ENCODE results near the gene IL13RA1. TPM values are rescaled to one million over a fixed set of nuclear protein-coding genes. Genes with fewer than 3 reads are reported as not detected.
"Not testable (repeated sequence)": the region's sequence is repeated elsewhere in the genome, so short reads cannot be mapped to it uniquely, and the experiment has no call there.

IL13RA1 gene
- total RNA-seq, 4 donors from 2014 or later: 53.1 to 101 (median 85.2) TPM

DNA sequence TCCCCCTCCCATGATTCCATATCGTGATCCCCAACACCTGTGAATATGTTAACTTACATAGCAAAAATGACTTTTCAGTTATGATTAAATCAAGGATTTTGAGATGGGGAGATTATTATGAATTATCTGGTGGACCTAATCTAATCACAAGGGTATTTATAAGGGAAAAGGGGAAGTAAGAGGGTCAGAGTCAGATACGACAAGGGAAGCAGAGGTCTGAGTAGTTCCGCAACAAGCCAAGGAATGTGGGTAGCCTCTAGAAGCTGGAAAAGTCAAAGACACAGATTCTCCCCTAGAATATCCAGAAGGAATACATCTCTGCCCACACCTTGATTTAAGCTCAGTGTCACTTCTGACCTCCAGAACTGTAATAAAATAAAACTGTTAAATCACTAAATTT lies 1.0 kb upstream of the IL13RA1 start:
- 81% methylated on average over 3 of the region's 3 CpGs for WGBS
- no peak for DNase-seq (ENCODE audit: extremely low spot score)
- H3K27me3 ChIP-seq: no peaks in the 10 kb centered on the region
- H3K27ac ChIP-seq (replicated peaks in 1 of 4): peak overlapping the region; percentile 92 to 98 (median 96)
- no peaks in the 10 kb centered on the region for H3K36me3 ChIP-seq
- intact Hi-C loops (cut with DNase I): no loop called here
- TF ChIP-seq EP300 (IDR thresholded peaks at IDR 0.05) (no peak), POLR2A (IDR thresholded peaks at IDR 0.05; ENCODE audit: low read depth) (no peak), POLR2AphosphoS5 (IDR thresholded peaks at IDR 0.05) (no peak)
- TF ChIP-seq, protein P1, sequence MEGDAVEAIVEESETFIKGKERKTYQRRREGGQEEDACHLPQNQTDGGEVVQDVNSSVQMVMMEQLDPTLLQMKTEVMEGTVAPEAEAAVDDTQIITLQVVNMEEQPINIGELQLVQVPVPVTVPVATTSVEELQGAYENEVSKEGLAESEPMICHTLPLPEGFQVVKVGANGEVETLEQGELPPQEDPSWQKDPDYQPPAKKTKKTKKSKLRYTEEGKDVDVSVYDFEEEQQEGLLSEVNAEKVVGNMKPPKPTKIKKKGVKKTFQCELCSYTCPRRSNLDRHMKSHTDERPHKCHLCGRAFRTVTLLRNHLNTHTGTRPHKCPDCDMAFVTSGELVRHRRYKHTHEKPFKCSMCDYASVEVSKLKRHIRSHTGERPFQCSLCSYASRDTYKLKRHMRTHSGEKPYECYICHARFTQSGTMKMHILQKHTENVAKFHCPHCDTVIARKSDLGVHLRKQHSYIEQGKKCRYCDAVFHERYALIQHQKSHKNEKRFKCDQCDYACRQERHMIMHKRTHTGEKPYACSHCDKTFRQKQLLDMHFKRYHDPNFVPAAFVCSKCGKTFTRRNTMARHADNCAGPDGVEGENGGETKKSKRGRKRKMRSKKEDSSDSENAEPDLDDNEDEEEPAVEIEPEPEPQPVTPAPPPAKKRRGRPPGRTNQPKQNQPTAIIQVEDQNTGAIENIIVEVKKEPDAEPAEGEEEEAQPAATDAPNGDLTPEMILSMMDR (IDR thresholded peaks at IDR 0.05): no peak
- H3K4me3 ChIP-seq: peak overlapping the region in 3 of 4 donors; percentile 73 to 85 (median 77)
- no peaks in the 10 kb centered on the region for H3K9me3 ChIP-seq
- peaks cover 2 to 57% (median 53%) of the 10 kb centered on the region in 4 donors for H3K4me1 ChIP-seq

DNA sequence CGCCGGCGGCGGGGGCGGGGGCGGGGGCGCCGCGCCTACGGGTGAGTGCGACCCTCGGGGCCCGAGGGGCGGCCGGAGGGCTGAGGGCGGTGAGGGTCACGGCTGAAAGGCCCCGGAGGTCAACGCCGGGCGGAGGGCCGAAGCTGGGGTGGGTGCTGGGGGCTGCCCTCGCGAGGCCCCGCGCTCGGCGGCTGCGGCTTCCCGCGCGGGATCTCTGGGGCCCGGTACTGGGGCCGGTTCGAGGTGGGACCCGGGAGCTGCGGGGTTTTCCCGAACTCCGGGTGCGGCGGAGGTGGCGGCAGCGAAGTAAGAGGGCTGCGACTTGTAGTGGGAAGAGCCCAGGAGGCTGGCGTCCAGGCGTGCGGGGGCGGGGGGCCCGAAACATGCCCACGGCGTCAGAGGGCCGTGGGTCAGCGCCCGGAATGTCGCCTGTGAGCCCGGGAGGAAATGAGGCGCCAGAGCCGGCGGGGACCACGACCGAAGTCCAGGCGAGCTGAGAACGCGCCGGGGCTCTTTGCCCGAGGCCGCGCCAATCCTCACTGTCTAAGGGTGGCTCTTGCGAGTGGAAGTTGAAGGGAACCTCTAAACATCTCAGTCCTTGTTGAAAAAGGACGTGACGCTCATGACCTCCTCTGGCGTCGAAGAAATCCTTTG lies 407 bp downstream of the IL13RA1 start:
- Histone ChIP-seq H3K27me3 (no peaks in the 10 kb centered on the region), H3K27ac (replicated peaks in 1 of 4) (peak overlapping the region; percentile 92 to 98 (median 96)), H3K36me3 (no peaks in the 10 kb centered on the region), H3K9me3 (no peaks in the 10 kb centered on the region), H3K4me3 (peak overlapping the region; percentile 71 to 85 (median 75)), H3K4me1 (peaks cover 2 to 65% (median 55%) of the 10 kb centered on the region in 4 donors)
- WGBS: 57% methylated on average over 49 of the region's 73 CpGs
- DNase-seq (ENCODE audit: extremely low spot score): no peak
- intact Hi-C loops (cut with DNase I): no loop called here
- TF ChIP-seq POLR2A (IDR thresholded peaks at IDR 0.05; ENCODE audit: low read depth) (no peak), POLR2AphosphoS5 (IDR thresholded peaks at IDR 0.05) (peak; percentile 46 to 61)

DNA sequence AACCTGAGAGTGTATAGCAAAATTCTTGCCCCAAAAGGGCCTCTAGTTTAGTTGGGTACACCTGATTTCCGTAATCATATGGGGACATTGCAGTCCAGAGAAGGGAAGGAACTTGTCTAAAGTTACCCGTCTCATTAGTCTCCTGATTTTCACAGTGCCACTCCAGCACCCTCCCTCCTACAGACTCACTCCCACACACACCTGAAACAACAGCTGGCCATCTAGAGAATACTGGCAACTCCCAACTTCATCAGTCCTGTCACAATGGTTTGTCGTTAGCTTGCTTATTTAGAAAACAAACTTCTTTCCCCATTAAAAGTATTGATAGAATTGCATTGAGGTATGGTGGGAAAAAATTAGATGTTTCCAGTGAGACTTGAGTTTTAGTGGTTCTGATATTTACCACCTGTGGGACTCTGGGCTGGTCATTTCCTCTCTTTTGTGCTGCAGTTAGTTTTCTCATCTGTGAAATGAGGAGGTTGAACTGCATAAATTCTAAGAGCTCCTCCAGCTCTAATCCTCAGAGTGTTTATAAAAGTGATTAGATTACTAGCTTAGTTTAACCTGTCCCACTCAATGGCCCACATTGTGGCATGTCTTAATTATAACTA lies 1.7 kb downstream of the IL13RA1 start:
- TF ChIP-seq POLR2AphosphoS5 (IDR thresholded peaks at IDR 0.05): no peak
- TF ChIP-seq EP300 (IDR thresholded peaks at IDR 0.05): no peak
- TF ChIP-seq, protein P1 (IDR thresholded peaks at IDR 0.05): no peak
- TF ChIP-seq POLR2A (IDR thresholded peaks at IDR 0.05; ENCODE audit: low read depth): no peak
- intact Hi-C loops (cut with DNase I): no loop called here
- Histone ChIP-seq H3K36me3 (no peaks in the 10 kb centered on the region), H3K27me3 (no peaks in the 10 kb centered on the region), H3K9me3 (no peaks in the 10 kb centered on the region), H3K4me3 (peak overlapping the region; percentile 71 to 85 (median 75)), H3K4me1 (peaks cover 2 to 65% (median 52%) of the 10 kb centered on the region in 4 donors), H3K27ac (replicated peaks in 1 of 4) (peak overlapping the region; percentile 92 to 98 (median 96))
- DNase-seq (ENCODE audit: extremely low spot score): no peak
- WGBS: 78% methylated on average over 3 of the region's 3 CpGs

DNA sequence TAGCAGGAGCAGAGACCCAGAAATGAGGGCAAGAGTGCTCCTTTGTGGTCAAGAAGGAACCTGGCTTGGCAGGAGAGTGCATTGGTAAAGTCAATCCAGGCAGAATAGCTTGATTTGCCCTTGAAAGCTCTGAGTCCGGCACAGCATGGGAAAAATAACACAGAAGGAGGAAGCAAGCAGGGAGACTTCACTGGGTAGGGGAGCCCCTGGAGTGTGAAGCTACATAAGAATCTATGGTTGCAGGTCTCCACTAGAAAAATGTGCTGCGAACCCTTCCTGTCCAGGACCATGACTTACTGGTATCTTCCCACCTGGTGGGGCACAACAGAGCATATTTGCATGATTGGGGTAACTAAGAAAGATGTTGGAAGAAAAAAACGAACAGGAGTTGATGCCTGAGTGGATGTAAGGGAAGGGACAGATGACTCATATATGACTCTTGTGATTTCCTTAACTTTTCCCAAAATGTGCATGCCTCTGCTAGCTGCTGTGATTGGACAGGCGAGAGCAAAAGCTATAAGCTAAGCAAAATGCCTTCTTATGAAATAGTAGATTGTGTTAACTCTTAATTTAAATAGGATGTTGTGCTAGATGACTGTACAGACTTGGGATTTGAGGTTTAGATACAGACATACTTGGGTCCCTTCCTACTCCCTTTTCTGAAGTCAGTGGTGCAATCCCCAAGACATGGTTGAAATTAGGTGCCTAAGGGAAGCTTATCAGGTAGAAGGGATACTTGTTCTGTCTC lies 3.3 kb downstream of the IL13RA1 start:
- 49% methylated on average over 4 of the region's 4 CpGs for WGBS
- Histone ChIP-seq H3K4me1 (peaks cover 2 to 50% (median 40%) of the 10 kb centered on the region in 4 donors), H3K36me3 (no peaks in the 10 kb centered on the region), H3K9me3 (no peaks in the 10 kb centered on the region), H3K27me3 (no peaks in the 10 kb centered on the region), H3K27ac (replicated peaks in 1 of 4) (peak overlapping the region; percentile 92 to 98 (median 96)), H3K4me3 (peak overlapping the region in 3 of 4 donors; percentile 35 to 77 (median 73))
- TF ChIP-seq POLR2AphosphoS5 (IDR thresholded peaks at IDR 0.05) (no peak), EP300 (IDR thresholded peaks at IDR 0.05) (no peak), POLR2A (IDR thresholded peaks at IDR 0.05; ENCODE audit: low read depth) (no peak)
- TF ChIP-seq, protein P1 (IDR thresholded peaks at IDR 0.05): no peak
- intact Hi-C loops (cut with DNase I): no loop called here
- no peak for DNase-seq (ENCODE audit: extremely low spot score)

DNA sequence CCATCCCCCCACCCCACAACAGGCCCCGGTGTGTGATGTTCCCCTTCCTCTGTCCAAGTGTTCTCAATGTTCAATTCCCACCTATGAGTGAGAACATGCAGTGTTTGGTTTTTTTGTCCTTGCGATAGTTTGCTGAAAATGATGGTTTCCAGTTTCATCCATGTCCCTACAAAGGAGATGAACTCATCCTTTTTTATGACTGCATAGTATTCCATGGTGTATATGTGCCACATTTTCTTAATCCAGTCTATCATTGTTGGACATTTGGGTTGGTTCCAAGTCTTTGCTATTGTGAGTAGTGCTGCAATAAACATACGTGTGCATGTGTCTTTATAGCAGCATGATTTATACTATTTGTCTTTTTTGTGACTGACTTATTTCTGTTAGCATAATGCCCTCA lies 5.1 kb downstream of the IL13RA1 start:
- DNase-seq (ENCODE audit: extremely low spot score); H3K9me3 ChIP-seq; H3K4me3 ChIP-seq; intact Hi-C loops (cut with DNase I); H3K27me3 ChIP-seq; H3K27ac ChIP-seq (replicated peaks in 1 of 4); H3K36me3 ChIP-seq: not testable (repeated sequence)
- 78% methylated on average over 3 of the region's 3 CpGs for WGBS
- H3K4me1 ChIP-seq: peaks cover 2 to 47% (median 29%) of the 10 kb centered on the region in 4 donors
